Aorta (tissue), 5 donors: ENCODE results near the gene KLK1. TPM values are rescaled to one million over a fixed set of nuclear protein-coding genes. Genes with fewer than 3 reads are reported as not detected.
"Not testable (repeated sequence)": the region's sequence is repeated elsewhere in the genome, so short reads cannot be mapped to it uniquely, and the experiment has no call there.

Experiments
- ATAC-seq: fragments of 200-7000 bp; cut with Tn5 transposase; one replicate; pipeline ENCODE4 v1.9.1; 2022; ENCODE audit warnings: moderate library complexity; ENCODE audit not compliant: low FRiP score
- DNase-seq, 2 donors: peaks; one replicate each; pipeline ENCODE4 v3.0.0-alpha.2; 2020
- H3K27ac ChIP-seq, 2 donors: one replicate each; pipeline ENCODE4 v1.5.1; 2013; ENCODE audit warnings: low read length in 2 of 2, mild to moderate bottlenecking in 2 of 2, moderate library complexity in 2 of 2, control low read depth in 1 of 2, inconsistent platforms in 1 of 2, low read depth in 1 of 2
- H3K27me3 ChIP-seq, 2 donors: one replicate each; pipeline ENCODE4 v1.6.1; 2013; ENCODE audit warnings: control low read depth in 1 of 2, low read length in 1 of 2, mild to moderate bottlenecking in 1 of 2, moderate library complexity in 1 of 2; ENCODE audit not compliant: insufficient read depth in 2 of 2, control insufficient read depth in 1 of 2
- H3K36me3 ChIP-seq, 2 donors: one replicate each; pipeline ENCODE4 v1.6.1; 2013; ENCODE audit warnings: control low read depth in 1 of 2, low read length in 1 of 2, mild to moderate bottlenecking in 1 of 2; ENCODE audit not compliant: insufficient read depth in 2 of 2, control insufficient read depth in 1 of 2
- H3K4me1 ChIP-seq, 2 donors: one replicate each; pipeline ENCODE4 v1.6.1; 2013; ENCODE audit warnings: low read length in 2 of 2, control low read depth in 1 of 2, mild to moderate bottlenecking in 1 of 2, moderate library complexity in 1 of 2; ENCODE audit not compliant: insufficient read depth in 2 of 2, control insufficient read depth in 1 of 2
- H3K4me3 ChIP-seq, 2 donors: one replicate each; pipeline ENCODE4 v1.5.1; 2013; ENCODE audit warnings: low read length in 2 of 2, control low read depth in 1 of 2, mild to moderate bottlenecking in 1 of 2
- H3K9me3 ChIP-seq: one replicate; pipeline ENCODE4 v1.6.1; 2013; ENCODE audit warnings: mild to moderate bottlenecking, low read length; ENCODE audit not compliant: control insufficient read depth
- WGBS, 2 donors: extraction: QIAGEN DNeasy Blood & Tissue Kit; methylation state at CpG; one replicate each; pipeline ENCODE4 v1.1.7; 2013; 5-methylcytosine and 5-hydroxymethylcytosine counted together
- intact Hi-C, 2 donors: fragments of 100-400 bp; cut with DNase I; formaldehyde crosslinking; loops; one replicate each; pipeline versions ENCODE4 v1.14.2 to v1.15.0; 2022
- polyA plus RNA-seq, 2 donors: library from polyadenylated mRNA; stranded (reverse); fragments of 200-250 nt; gene quantifications; one replicate each; pipeline ENCODE4 v1.2.3, GENCODE V29; 2013
- total RNA-seq, 2 donors: library from RNA; stranded (reverse); fragmentation: NEBNext Ultra II Directional; extraction: Animal tissue kit (Norgen Biotek cat#: 25700); gene quantifications; one replicate each; pipeline ENCODE4 v1.2.1, GENCODE V29; 2021
- donor health status: healthy with polysubstance abuse.
- donor health status: Bipolar disorder and iron deficiency.
- donor health status: DM: no; HTN: no; CAD: no.
- donor health status: DM: no; HTN: no; CAD: no.
- donor health status: DM: yes; HTN: yes; CAD: no.

Gene KLK1
- total and polyA plus RNA-seq, 4 donors, result 0.81 to 6.3 (median 2.1) TPM

DNA sequence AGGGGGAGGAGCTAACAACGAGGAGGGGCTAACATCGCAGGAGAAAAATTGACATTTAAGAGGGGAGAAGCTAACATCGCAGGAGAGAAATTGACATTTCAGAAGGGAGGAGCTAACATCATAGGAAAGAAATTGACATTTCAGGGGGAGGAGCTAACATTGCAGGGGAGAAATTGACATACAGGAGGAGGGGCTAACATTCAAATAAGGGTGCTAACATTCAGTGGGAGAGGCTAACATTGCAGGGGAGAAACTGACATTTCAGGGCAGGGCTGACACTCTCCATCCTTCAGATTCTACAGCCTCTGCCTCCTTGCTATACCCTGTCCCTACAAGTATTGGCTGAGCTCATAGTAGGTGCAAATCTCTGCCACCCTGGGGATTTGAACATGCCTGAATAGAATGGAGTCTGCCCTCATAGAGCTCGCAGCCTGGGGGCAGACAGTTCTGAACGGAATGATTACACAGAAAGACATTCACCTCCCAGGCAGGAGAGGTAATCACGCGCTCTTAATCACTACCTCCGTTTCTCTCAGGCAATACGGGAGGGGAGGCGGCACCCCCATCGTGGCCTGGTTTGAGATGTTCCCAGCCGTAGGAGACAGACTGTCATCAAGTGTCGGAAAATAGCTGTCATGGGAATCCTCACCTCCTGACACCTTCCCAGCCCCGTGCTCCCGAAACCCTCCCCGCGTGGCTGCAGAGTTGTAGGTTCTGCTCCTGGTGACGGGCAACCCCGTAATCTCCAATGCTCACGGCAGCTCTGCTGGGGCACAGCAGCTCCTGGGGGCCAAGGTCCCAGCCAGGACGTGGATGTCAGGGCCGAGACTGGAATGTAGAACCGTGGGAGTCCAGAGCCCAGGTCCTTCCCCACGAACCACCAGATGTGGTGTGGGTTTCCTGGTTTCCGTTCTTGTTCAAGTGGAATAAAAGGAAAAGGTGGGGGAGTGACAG is 43.8 kb downstream of the KLK1 start:
- H3K36me3 ChIP-seq, result no peaks in the 10 kb centered on the region
- H3K4me1 ChIP-seq, result no peaks in the 10 kb centered on the region
- DNase-seq (no peak), ATAC-seq (no peak)
- no peak overlapping the region for H3K4me3 ChIP-seq
- H3K27me3 ChIP-seq, result no peaks in the 10 kb centered on the region
- H3K27ac ChIP-seq, result no peak overlapping the region
- H3K9me3 ChIP-seq, result no peaks in the 10 kb centered on the region
- intact Hi-C loops, result loop anchor here in 1 of 2 donors (5.0 kb wide), 1 partner anchor 422 kb away; no protein-coding TSS in a partner anchor
- 44 to 46% methylated on average over 25 of the region's 25 CpGs for WGBS, 2 donors

GRCh38 chr19:50778906-50779430 is 44.6 kb downstream of the KLK1 start:
- H3K27ac ChIP-seq, result no peak overlapping the region
- H3K4me1 ChIP-seq, result no peaks in the 10 kb centered on the region
- intact Hi-C loops, result no loop called here
- H3K36me3 ChIP-seq, result no peaks in the 10 kb centered on the region
- H3K27me3 ChIP-seq, result no peaks in the 10 kb centered on the region
- no peaks in the 10 kb centered on the region for H3K9me3 ChIP-seq
- no peak overlapping the region for H3K4me3 ChIP-seq
- 48 to 57% methylated on average over 7 of the region's 7 CpGs for WGBS, 2 donors
- DNase-seq, result no peak
- ATAC-seq, result no peak

- H3K4me1 ChIP-seq, result no peaks in the 10 kb centered on the region
- no peaks in the 10 kb centered on the region for H3K27me3 ChIP-seq
- ATAC-seq, result no peak
- no peak overlapping the region for H3K4me3 ChIP-seq
- H3K36me3 ChIP-seq, result no peaks in the 10 kb centered on the region
- no peak for DNase-seq
- H3K9me3 ChIP-seq, result no peaks in the 10 kb centered on the region
- H3K27ac ChIP-seq, result no peak overlapping the region
- WGBS, 2 donors, result 1% methylated on average over 30 of the region's 30 CpGs
- intact Hi-C loops, result no loop called here
These were observed 45.7 kb downstream of the KLK1 start for GRCh38 chr19:50777830-50778303.

GRCh38 chr19:50777261-50777660 is 46.3 kb downstream of the KLK1 start:
- intact Hi-C loops, result no loop called here
- Histone ChIP-seq H3K27me3 (no peaks in the 10 kb centered on the region), H3K4me1 (no peaks in the 10 kb centered on the region), H3K27ac (no peak overlapping the region), H3K4me3 (no peak overlapping the region), H3K9me3 (peaks cover 2% of the 10 kb centered on the region), H3K36me3 (no peaks in the 10 kb centered on the region)
- ATAC-seq (no peak), DNase-seq (no peak)
- whole genome bisulfite sequencing, 2 donors, result 47 to 48% methylated on average over 4 of the region's 4 CpGs

- no peak for ATAC-seq
- Histone ChIP-seq H3K4me3 (no peak overlapping the region), H3K4me1 (no peaks in the 10 kb centered on the region), H3K27me3 (no peaks in the 10 kb centered on the region), H3K27ac (no peak overlapping the region), H3K9me3 (peaks cover 2% of the 10 kb centered on the region), H3K36me3 (no peaks in the 10 kb centered on the region)
- intact Hi-C loops, result no loop called here
- 64 to 81% methylated on average over 5 of the region's 5 CpGs for WGBS, 2 donors
- DNase-seq, result no peak
These were observed 47.5 kb downstream of the KLK1 start for GRCh38 chr19:50776131-50776530.

- intact Hi-C loops, H3K4me1 ChIP-seq, ATAC-seq, DNase-seq, H3K9me3 ChIP-seq, H3K27me3 ChIP-seq, H3K4me3 ChIP-seq, H3K36me3 ChIP-seq, H3K27ac ChIP-seq: not testable (repeated sequence)
- WGBS, 2 donors, result 53 to 55% methylated on average over 7 of the region's 7 CpGs
These were observed 50.1 kb downstream of the KLK1 start for GRCh38 chr19:50773454-50773853.

GRCh38 chr19:50772912-50773311 is 50.7 kb downstream of the KLK1 start:
- DNase-seq, H3K27me3 ChIP-seq, H3K4me3 ChIP-seq, H3K9me3 ChIP-seq, H3K27ac ChIP-seq, ATAC-seq, intact Hi-C loops, H3K36me3 ChIP-seq, H3K4me1 ChIP-seq: not testable (repeated sequence)
- WGBS, 2 donors, result 83 to 87% methylated on average over 3 of the region's 3 CpGs

GRCh38 chr19:50772476-50772875 is 51.1 kb downstream of the KLK1 start:
- Histone ChIP-seq H3K4me1 (no peaks in the 10 kb centered on the region), H3K4me3 (no peak overlapping the region), H3K27me3 (no peaks in the 10 kb centered on the region), H3K36me3 (no peaks in the 10 kb centered on the region), H3K9me3 (peaks cover 2% of the 10 kb centered on the region), H3K27ac (no peak overlapping the region)
- intact Hi-C loops, result no loop called here
- no peak for DNase-seq
- ATAC-seq, result no peak
- WGBS, 2 donors, result 44 to 65% methylated on average over 2 of the region's 2 CpGs

GRCh38 chr19:50770888-50771287 is 52.7 kb downstream of the KLK1 start:
- intact Hi-C loops, result no loop called here
- Histone ChIP-seq H3K36me3 (no peaks in the 10 kb centered on the region), H3K27ac (no peak overlapping the region), H3K9me3 (peaks cover 2% of the 10 kb centered on the region), H3K4me1 (no peaks in the 10 kb centered on the region), H3K27me3 (no peaks in the 10 kb centered on the region), H3K4me3 (no peak overlapping the region)
- ATAC-seq, result no peak
- WGBS, 2 donors, result 80 to 82% methylated on average over 13 of the region's 13 CpGs
- DNase-seq, result no peak
